Prostate gland (tissue), 2 donors: ENCODE measurements around the gene TNFRSF4. TPM values are rescaled to one million over a fixed set of nuclear protein-coding genes. Genes with fewer than 3 reads are reported as not detected.

Source experiments
- DNase-seq: peaks from one replicate; pipeline ENCODE4 v3.0.0-alpha.2; 2019; ENCODE audit warnings: low spot score
- H3K27ac ChIP-seq, 2 donors: fragments of 200-600 bp; sonication (generic); 2 replicates each; pipeline ENCODE4 v1.5.1; 2017 to 2019
- H3K27me3 ChIP-seq: fragments of 200-600 bp; sonication (generic); replicated peaks from 2 replicates; pipeline ENCODE4 v1.5.1; 2019; ENCODE audit not compliant: insufficient read depth
- H3K36me3 ChIP-seq, 2 donors: fragments of 200-600 bp; sonication (generic); 1 replicate in 1 of 2; 2 replicates in 1 of 2; pipeline versions ENCODE4 v1.5.1 to v1.8.1; 2017 to 2019
- H3K4me1 ChIP-seq: fragments of 200-600 bp; sonication (generic); replicated peaks from 2 replicates; pipeline ENCODE4 v1.5.1; 2019
- H3K4me3 ChIP-seq, 2 donors: fragments of 200-600 bp; sonication (generic); 2 replicates each; pipeline ENCODE4 v1.5.1; 2017 to 2019
- H3K9me3 ChIP-seq: fragments of 200-600 bp; sonication (generic); 2 replicates; pipeline ENCODE4 v1.5.1; 2017
- POLR2A ChIP-seq: fragments of 450-650 bp; IDR thresholded peaks from one replicate; pipeline ENCODE4 v1.6.1; 2016; ENCODE audit warnings: antibody characterized with exemption, mild to moderate bottlenecking
- POLR2AphosphoS5 ChIP-seq: sonication (generic); formaldehyde crosslinking; IDR thresholded peaks from one replicate; pipeline ENCODE4 v1.6.1; 2017; ENCODE audit warnings: antibody characterized with exemption
- WGBS: methylation state at CpG from one replicate; pipeline ENCODE4 v1.1.5; 2018; 5-methylcytosine and 5-hydroxymethylcytosine counted together
- intact Hi-C: fragments of 100-400 bp; cut with DNase I; formaldehyde crosslinking; loops from one replicate; pipeline ENCODE4 v1.14.2; 2022
- total RNA-seq, 2 donors: library from RNA; depleted of rRNA; stranded (reverse); fragments of >200 nt; gene quantifications; one replicate each; pipeline ENCODE4 v1.1.0, GENCODE V29; 2016
- TF ChIP-seq, protein P1 (sequence below), 4 experiments: fragments of 200-600 bp in 2 of 4; fragments of 450-650 bp in 2 of 4; sonication (generic) in 2 of 4; IDR thresholded peaks; 1 replicate in 3 of 4; 2 replicates in 1 of 4; pipeline ENCODE4 v1.5.1; 2016 to 2019; ENCODE audit warnings: antibody characterized with exemption in 4 of 4, mild to moderate bottlenecking in 2 of 4, moderate library complexity in 2 of 4

Gene TNFRSF4
- total RNA-seq, 2 donors from 2014 or later = 0.50 to 3.0 TPM

DNA sequence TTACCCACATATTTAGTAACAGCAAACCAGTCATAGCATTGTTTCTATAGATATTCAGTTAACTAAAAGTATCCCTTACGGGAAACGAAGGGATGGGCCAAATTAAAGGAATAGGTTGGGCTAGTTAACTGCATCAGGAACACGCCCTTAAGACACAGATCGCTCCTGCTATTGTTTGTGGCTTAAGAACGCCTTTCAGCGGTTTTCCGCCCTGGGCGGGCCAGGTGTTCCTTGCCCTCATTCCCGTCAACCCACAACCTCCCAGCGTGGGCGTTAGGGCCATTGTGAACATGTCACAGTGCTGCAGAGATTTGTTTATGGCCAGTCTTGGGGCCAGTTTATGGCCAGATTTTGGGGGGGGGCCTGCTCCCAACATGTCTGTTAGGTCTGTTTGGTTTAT, 22.2 kb downstream of the TNFRSF4 start:
- no peak for TF ChIP-seq POLR2A
- TF ChIP-seq, protein P1, sequence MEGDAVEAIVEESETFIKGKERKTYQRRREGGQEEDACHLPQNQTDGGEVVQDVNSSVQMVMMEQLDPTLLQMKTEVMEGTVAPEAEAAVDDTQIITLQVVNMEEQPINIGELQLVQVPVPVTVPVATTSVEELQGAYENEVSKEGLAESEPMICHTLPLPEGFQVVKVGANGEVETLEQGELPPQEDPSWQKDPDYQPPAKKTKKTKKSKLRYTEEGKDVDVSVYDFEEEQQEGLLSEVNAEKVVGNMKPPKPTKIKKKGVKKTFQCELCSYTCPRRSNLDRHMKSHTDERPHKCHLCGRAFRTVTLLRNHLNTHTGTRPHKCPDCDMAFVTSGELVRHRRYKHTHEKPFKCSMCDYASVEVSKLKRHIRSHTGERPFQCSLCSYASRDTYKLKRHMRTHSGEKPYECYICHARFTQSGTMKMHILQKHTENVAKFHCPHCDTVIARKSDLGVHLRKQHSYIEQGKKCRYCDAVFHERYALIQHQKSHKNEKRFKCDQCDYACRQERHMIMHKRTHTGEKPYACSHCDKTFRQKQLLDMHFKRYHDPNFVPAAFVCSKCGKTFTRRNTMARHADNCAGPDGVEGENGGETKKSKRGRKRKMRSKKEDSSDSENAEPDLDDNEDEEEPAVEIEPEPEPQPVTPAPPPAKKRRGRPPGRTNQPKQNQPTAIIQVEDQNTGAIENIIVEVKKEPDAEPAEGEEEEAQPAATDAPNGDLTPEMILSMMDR (IDR thresholded peaks at IDR 0.05) = no peak
- TF ChIP-seq POLR2AphosphoS5 = no peak

DNA sequence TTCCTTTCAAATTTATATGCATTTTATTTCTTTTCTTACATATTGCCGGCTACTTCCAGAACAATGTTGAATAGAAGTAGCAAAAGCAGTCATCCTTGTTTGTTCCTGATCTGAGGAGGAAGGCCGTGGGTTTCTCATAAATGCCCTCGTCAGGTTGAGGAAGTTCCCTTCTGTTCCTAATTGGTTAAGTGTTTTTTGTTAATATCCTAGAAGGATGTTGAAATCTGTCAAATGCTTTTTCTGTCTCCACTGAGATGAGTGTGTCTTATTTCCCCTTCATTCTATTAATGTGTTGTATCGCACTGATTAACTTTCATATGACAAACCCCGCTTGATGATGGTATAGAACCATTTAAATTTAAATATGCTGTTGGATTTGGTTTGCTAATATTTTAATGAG, 24.8 kb downstream of the TNFRSF4 start:
- 76% methylated on average over 5 of the region's 5 CpGs for WGBS
- intact Hi-C loops = no loop called here
- TF ChIP-seq, protein P1 (IDR thresholded peaks at IDR 0.05) = no peak
- TF ChIP-seq POLR2A (no peak), POLR2AphosphoS5 (no peak)
- Histone ChIP-seq H3K4me3 (no peak overlapping the region), H3K4me1 (no peaks in the 10 kb centered on the region), H3K36me3 (no peaks in the 10 kb centered on the region), H3K27ac (no peak overlapping the region), H3K9me3 (no peaks in the 10 kb centered on the region), H3K27me3 (no peaks in the 10 kb centered on the region)
- DNase-seq = no peak

More for the DNA sequence above, 22.2 kb downstream of the TNFRSF4 start:
- no peak overlapping the region for H3K27ac ChIP-seq
- WGBS = 92% methylated on average over 11 of the region's 11 CpGs
- no peaks in the 10 kb centered on the region for H3K4me1 ChIP-seq
- H3K4me3 ChIP-seq = no peak overlapping the region
- no peaks in the 10 kb centered on the region for H3K9me3 ChIP-seq
- H3K27me3 ChIP-seq = no peaks in the 10 kb centered on the region
- DNase-seq = no peak
- intact Hi-C loops = no loop called here
- no peaks in the 10 kb centered on the region for H3K36me3 ChIP-seq

DNA sequence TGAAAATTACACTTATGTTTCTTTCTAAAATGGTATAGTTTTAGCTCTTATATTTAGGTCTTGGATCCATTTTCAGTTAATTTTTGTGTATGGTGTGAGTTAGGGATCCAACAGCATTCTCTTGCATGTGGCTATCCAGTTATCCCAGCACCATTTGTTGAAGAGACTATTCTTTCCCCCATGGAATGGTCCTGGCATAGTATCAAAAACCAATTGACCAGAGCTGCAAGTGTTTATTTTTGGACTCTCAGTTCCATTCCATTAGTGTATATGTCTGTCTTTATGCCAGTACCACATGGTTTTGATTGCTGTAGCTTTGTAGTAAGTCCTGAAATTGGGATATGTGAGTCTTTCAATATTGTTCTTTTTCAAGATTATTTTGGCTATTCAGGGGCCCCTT, 26.0 kb downstream of the TNFRSF4 start:
- Histone ChIP-seq H3K9me3 (no peaks in the 10 kb centered on the region), H3K27ac (no peak overlapping the region), H3K36me3 (no peaks in the 10 kb centered on the region), H3K4me3 (no peak overlapping the region), H3K4me1 (no peaks in the 10 kb centered on the region), H3K27me3 (no peaks in the 10 kb centered on the region)
- TF ChIP-seq, protein P1 (IDR thresholded peaks at IDR 0.05) = no peak
- no peak for TF ChIP-seq POLR2AphosphoS5
- no peak for TF ChIP-seq POLR2A
- DNase-seq = no peak
- intact Hi-C loops = no loop called here

DNA sequence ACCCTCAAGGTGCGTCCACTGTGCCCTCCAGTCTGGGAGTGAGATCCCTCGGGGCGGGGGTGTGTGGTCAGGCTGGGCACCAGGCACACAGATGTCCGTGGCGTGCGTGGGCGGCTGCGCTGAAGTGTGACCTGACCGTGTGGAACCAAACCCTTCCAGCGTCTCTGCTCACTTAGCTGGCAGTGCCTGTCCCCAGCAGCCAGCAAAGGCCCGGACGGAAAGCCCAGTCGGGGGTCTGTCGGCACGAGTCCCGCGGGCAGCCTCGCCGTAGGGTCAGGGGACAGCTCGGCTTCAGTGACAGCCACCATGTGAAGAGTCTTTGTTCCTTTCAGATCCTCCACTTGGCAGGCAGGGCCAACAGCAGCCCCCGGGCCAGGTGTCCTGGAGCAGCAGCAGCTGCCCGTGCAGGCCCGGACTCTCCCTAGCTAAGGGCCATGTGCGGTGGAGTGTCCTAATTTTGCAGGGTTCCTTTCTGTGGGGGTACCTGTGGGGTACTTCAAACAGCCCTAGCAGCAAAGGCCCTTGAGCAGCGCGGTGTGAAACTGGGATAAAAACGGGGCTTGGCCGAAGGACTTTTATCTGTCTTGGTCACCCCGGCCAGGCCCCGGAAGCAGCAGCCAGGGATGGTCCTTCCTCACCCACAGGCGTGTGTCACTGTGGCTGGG, 28.7 kb downstream of the TNFRSF4 start:
- 85% methylated on average over 30 of the region's 31 CpGs for WGBS
- H3K27ac ChIP-seq = no peak overlapping the region
- DNase-seq = no peak
- H3K4me1 ChIP-seq = no peaks in the 10 kb centered on the region
- H3K4me3 ChIP-seq = no peak overlapping the region
- TF ChIP-seq POLR2A (no peak), POLR2AphosphoS5 (no peak)
- TF ChIP-seq, protein P1 (IDR thresholded peaks at IDR 0.05) = no peak
- no peaks in the 10 kb centered on the region for H3K27me3 ChIP-seq
- no peaks in the 10 kb centered on the region for H3K9me3 ChIP-seq
- intact Hi-C loops = no loop called here
- H3K36me3 ChIP-seq = no peaks in the 10 kb centered on the region
